ENCODE measurements around the gene RAB44. TPM values are rescaled to one million over a fixed set of nuclear protein-coding genes. Genes with fewer than 3 reads are reported as not detected.

Gene RAB44
- total and polyA plus RNA-seq, 2 experiments from 2014 or later = not detected

- no peaks in the 10 kb centered on the region for H3K27me3 ChIP-seq
- no peaks in the 10 kb centered on the region for H3K9me3 ChIP-seq (ENCODE audit: low read depth)
- no peak for TF ChIP-seq CTCF (IDR thresholded peaks at IDR 0.05; ENCODE audit: low read depth, low read length)
- no peaks in the 10 kb centered on the region for H3K36me3 ChIP-seq
- H3K4me1 ChIP-seq (ENCODE audit: low read depth) = no peaks in the 10 kb centered on the region
- DNase-seq (ENCODE audit: low read depth in 1 of 2, low spot score in 1 of 2) = no peak
- H3K27ac ChIP-seq = no peak overlapping the region
- no peak overlapping the region for H3K4me3 ChIP-seq
These were observed 36.9 kb downstream of the RAB44 start for GRCh38 chr6:36734486-36735060.

DNA sequence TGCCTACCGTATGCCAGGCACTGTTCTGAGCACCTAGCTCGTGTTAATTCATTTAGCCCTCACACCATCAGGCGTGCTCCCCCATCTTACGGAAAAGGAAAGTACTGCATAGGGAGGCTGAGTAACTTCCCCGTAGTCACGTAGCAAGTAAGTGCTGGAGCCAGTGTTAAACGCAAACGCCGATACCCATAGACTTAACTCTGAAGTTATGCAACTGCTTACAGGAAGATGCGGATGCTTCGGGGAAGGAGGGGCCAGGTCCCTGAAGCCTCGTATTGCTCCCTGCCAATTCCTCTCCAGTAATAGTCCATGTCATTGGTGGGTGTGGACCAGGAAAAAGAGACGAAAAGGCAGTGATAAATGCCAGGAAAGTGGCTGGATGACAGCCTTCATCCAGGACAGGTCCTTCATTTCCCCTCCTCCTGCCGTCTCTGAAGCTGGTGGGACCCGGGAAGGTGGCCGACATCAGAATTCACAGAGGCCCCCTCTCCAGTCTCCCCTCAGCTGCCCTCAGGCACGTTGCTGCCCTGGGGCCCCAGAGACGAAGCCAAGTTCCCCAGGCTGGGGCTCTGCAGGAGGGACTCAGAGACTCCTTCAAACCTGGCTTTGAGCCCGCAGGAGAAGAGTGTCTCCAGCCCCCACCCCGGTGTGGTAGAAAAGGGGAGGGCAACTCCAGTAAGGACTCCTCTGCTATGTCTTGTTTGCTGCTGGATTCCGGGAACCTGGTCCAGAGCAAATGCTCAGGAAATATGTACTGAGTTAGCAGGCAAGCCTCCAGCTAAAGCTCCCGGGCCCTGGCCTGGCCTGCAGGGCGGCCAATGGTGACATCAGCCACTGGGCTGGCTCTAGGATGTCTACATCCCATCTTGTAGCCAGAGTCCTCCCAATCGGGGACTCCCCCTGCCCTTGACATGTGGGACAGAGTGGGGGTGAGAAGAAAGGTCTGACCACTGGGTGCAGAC lies 37.8 kb downstream of the RAB44 start:
- H3K4me1 ChIP-seq (ENCODE audit: low read depth) = no peaks in the 10 kb centered on the region
- H3K4me3 ChIP-seq = no peak overlapping the region
- no peaks in the 10 kb centered on the region for H3K9me3 ChIP-seq (ENCODE audit: low read depth)
- no peaks in the 10 kb centered on the region for H3K27me3 ChIP-seq
- no peak overlapping the region for H3K27ac ChIP-seq
- H3K36me3 ChIP-seq = no peaks in the 10 kb centered on the region
- peak; percentile 26 to 94 for DNase-seq (ENCODE audit: low read depth in 1 of 2, low spot score in 1 of 2)
- TF ChIP-seq CTCF (IDR thresholded peaks at IDR 0.05; ENCODE audit: low read depth, low read length) = peak; percentile 21

DNA sequence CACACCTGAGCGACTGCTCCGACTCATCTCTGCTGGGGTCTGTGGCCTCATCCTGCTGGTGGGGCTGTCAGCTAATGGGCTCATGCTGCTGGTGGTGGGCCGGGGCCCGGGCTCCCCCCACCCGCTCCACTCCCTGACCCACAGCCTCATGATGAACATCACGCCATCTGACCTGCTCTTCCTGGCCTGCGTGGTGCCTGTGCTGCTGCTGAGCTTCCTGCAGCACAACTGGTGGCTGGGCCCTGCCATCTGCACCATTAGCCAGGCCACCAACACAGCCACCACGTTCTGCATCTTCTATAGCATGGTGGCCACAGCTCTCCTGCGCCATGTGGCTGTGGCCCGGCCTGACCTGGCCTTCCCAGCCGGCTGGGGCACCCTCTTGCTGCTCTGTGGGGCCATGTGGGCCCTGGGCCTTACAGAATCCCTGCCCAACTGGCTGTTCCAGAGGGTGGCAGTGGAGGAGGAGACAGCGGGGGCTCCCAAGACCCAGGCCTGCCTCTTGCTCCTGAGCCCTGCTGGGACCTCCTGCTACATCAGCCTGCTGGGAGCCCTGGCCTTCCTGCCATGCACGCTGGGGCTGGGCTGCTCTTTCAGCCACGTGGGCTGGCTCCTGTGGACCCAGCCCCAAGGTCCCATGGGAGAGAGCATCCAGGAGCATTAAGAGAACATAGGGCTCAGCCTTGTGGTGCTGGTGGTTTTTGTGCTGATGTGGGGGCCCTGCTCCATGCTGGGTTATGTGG lies 39.6 kb downstream of the RAB44 start:
- no peak for TF ChIP-seq CTCF (IDR thresholded peaks at IDR 0.05; ENCODE audit: low read depth, low read length)
- DNase-seq (ENCODE audit: low read depth in 1 of 2, low spot score in 1 of 2) = no peak
- no peaks in the 10 kb centered on the region for H3K9me3 ChIP-seq (ENCODE audit: low read depth)

DNA sequence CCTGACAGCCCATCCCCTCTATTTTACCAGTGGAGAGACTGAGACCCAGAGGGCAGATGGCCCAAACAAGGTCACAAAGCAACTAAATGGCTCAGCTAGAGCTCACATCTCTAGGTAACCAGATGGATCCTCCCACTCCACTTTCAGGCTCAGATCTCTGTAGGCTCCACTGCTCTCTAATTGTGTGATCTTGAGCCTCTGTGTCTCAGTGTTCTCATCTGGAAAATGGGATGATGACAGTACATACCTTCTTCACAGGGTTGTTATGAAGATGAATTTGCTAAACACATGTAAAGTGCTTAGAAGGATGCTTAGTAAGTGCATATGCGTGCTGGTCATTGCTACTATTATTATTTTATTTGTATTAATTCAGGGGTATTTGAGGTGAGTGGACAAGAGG lies 40.5 kb downstream of the RAB44 start:
- Histone ChIP-seq H3K4me1 (ENCODE audit: low read depth) (no peaks in the 10 kb centered on the region), H3K27ac (no peak overlapping the region), H3K36me3 (no peaks in the 10 kb centered on the region), H3K4me3 (no peak overlapping the region), H3K9me3 (ENCODE audit: low read depth) (no peaks in the 10 kb centered on the region), H3K27me3 (no peaks in the 10 kb centered on the region)
- DNase-seq (ENCODE audit: low read depth in 1 of 2, low spot score in 1 of 2) = no peak
- TF ChIP-seq CTCF (IDR thresholded peaks at IDR 0.05; ENCODE audit: low read depth, low read length) = no peak

More for the DNA sequence above, 39.6 kb downstream of the RAB44 start:
- Histone ChIP-seq H3K27me3 (no peaks in the 10 kb centered on the region), H3K4me1 (ENCODE audit: low read depth) (no peaks in the 10 kb centered on the region), H3K27ac (no peak overlapping the region), H3K4me3 (no peak overlapping the region), H3K36me3 (no peaks in the 10 kb centered on the region)

GRCh38 chr6:36739947-36740817 lies 42.6 kb downstream of the RAB44 start:
- no peak overlapping the region for H3K27ac ChIP-seq
- TF ChIP-seq CTCF (IDR thresholded peaks at IDR 0.05; ENCODE audit: low read depth, low read length) = no peak
- DNase-seq (ENCODE audit: low read depth in 1 of 2, low spot score in 1 of 2) = no peak
- no peaks in the 10 kb centered on the region for H3K36me3 ChIP-seq
- H3K4me3 ChIP-seq = no peak overlapping the region
- H3K4me1 ChIP-seq (ENCODE audit: low read depth) = no peaks in the 10 kb centered on the region
- no peaks in the 10 kb centered on the region for H3K27me3 ChIP-seq
- no peaks in the 10 kb centered on the region for H3K9me3 ChIP-seq (ENCODE audit: low read depth)
